ENCODE data around the gene MECP2. TPM values are rescaled to one million over a fixed set of nuclear protein-coding genes. Genes with fewer than 3 reads are reported as not detected.

MECP2 gene
- total RNA-seq, 1 donor from 2014 or later, result 21.1 TPM

- TF ChIP-seq CTCF (IDR thresholded peaks at IDR 0.05; ENCODE audit: insufficient read depth, low read length, severe bottlenecking), result no peak
- DNase-seq (ENCODE audit: low read depth), result no peak
- Histone ChIP-seq H3K4me3 (ENCODE audit: low read depth, low read length) (no peak overlapping the region), H3K27me3 (ENCODE audit: control insufficient read depth, insufficient read depth, low read length) (no peaks in the 10 kb centered on the region), H3K36me3 (ENCODE audit: control insufficient read depth, insufficient read depth, low read length) (peaks cover 13% of the 10 kb centered on the region)
- FAIRE-seq, result no peak
Measured at GRCh38 chrX:154017766-154018517, 79.6 kb downstream of the MECP2 start.

GRCh38 chrX:154016366-154017076 lies 81.0 kb downstream of the MECP2 start:
- H3K36me3 ChIP-seq (ENCODE audit: control insufficient read depth, insufficient read depth, low read length), result peaks cover 17% of the 10 kb centered on the region
- DNase-seq (ENCODE audit: low read depth), result no peak
- no peak for TF ChIP-seq CTCF (IDR thresholded peaks at IDR 0.05; ENCODE audit: insufficient read depth, low read length, severe bottlenecking)
- no peak overlapping the region for H3K4me3 ChIP-seq (ENCODE audit: low read depth, low read length)
- no peaks in the 10 kb centered on the region for H3K27me3 ChIP-seq (ENCODE audit: control insufficient read depth, insufficient read depth, low read length)
- no peak for FAIRE-seq

GRCh38 chrX:154015581-154016264 lies 81.8 kb downstream of the MECP2 start:
- H3K36me3 ChIP-seq (ENCODE audit: control insufficient read depth, insufficient read depth, low read length), result peaks cover 18% of the 10 kb centered on the region
- DNase-seq (ENCODE audit: low read depth) (no peak), FAIRE-seq (no peak)
- H3K4me3 ChIP-seq (ENCODE audit: low read depth, low read length), result no peak overlapping the region
- TF ChIP-seq CTCF (IDR thresholded peaks at IDR 0.05; ENCODE audit: insufficient read depth, low read length, severe bottlenecking), result no peak
- H3K27me3 ChIP-seq (ENCODE audit: control insufficient read depth, insufficient read depth, low read length), result no peaks in the 10 kb centered on the region

GRCh38 chrX:154014429-154015380 lies 82.8 kb downstream of the MECP2 start:
- no peaks in the 10 kb centered on the region for H3K27me3 ChIP-seq (ENCODE audit: control insufficient read depth, insufficient read depth, low read length)
- DNase-seq (ENCODE audit: low read depth) (no peak), FAIRE-seq (no peak)
- H3K36me3 ChIP-seq (ENCODE audit: control insufficient read depth, insufficient read depth, low read length), result peaks cover 18% of the 10 kb centered on the region
- TF ChIP-seq CTCF (IDR thresholded peaks at IDR 0.05; ENCODE audit: insufficient read depth, low read length, severe bottlenecking), result no peak
- H3K4me3 ChIP-seq (ENCODE audit: low read depth, low read length), result no peak overlapping the region

GRCh38 chrX:154013614-154014360 lies 83.7 kb downstream of the MECP2 start:
- peak; percentile 83 for TF ChIP-seq CTCF (IDR thresholded peaks at IDR 0.05; ENCODE audit: insufficient read depth, low read length, severe bottlenecking)
- peaks cover 18% of the 10 kb centered on the region for H3K36me3 ChIP-seq (ENCODE audit: control insufficient read depth, insufficient read depth, low read length)
- FAIRE-seq, result no peak

More at GRCh38 chrX:154013614-154014360, 83.7 kb downstream of the MECP2 start:
- Histone ChIP-seq H3K4me3 (ENCODE audit: low read depth, low read length) (no peak overlapping the region), H3K27me3 (ENCODE audit: control insufficient read depth, insufficient read depth, low read length) (no peaks in the 10 kb centered on the region)
- no peak for DNase-seq (ENCODE audit: low read depth)
